DOHH2 (cell line): ENCODE data around the gene INPP4A.

ENCODE experiments used
- H3F3A ChIP-seq: fragments of 200-600 bp; sonication (generic), shearing (Covaris generic); 2 replicates; pipeline ENCODE4 v1.6.0; 2016; ENCODE audit warnings: antibody characterized with exemption, mild to moderate bottlenecking; ENCODE audit not compliant: control insufficient read depth, insufficient read depth
- H3K27ac ChIP-seq: fragments of 200-600 bp; sonication (generic); 2 replicates; pipeline ENCODE4 v1.5.1; 2014; ENCODE audit warnings: low read depth, mild to moderate bottlenecking, low read length, moderate library complexity
- H3K27me3 ChIP-seq: fragments of 200-600 bp; sonication (generic); 2 replicates; pipeline ENCODE4 v1.6.1; 2014; ENCODE audit warnings: mild to moderate bottlenecking, low read length, mixed read lengths; ENCODE audit not compliant: control insufficient read depth
- H3K36me3 ChIP-seq: fragments of 200-600 bp; sonication (generic); 2 replicates; pipeline ENCODE4 v1.6.1; 2014; ENCODE audit warnings: mild to moderate bottlenecking, low read length, moderate library complexity, mixed read lengths; ENCODE audit not compliant: control insufficient read depth
- H3K4me1 ChIP-seq: fragments of 200-600 bp; sonication (generic); 2 replicates; pipeline ENCODE4 v1.6.1; 2014; ENCODE audit warnings: mild to moderate bottlenecking, low read length, mixed read lengths; ENCODE audit not compliant: control insufficient read depth
- H3K4me2 ChIP-seq: fragments of 200-600 bp; sonication (generic); 2 replicates; pipeline ENCODE4 v1.6.0; 2014; ENCODE audit warnings: mild to moderate bottlenecking, low read length, moderate library complexity
- H3K4me3 ChIP-seq: fragments of 200-600 bp; sonication (generic); 2 replicates; pipeline ENCODE4 v1.5.1; 2014; ENCODE audit warnings: mild to moderate bottlenecking, low read length, mixed read lengths
- H3K79me2 ChIP-seq: fragments of 200-600 bp; sonication (generic); 2 replicates; pipeline ENCODE4 v1.6.1; 2014; ENCODE audit warnings: mild to moderate bottlenecking, low read length, mixed read lengths; ENCODE audit not compliant: control insufficient read depth
- H3K9me2 ChIP-seq: fragments of 200-600 bp; sonication (generic); replicated peaks from 2 replicates; pipeline ENCODE4 v1.6.1; 2014; ENCODE audit warnings: mild to moderate bottlenecking, low read length, mixed read lengths; ENCODE audit not compliant: control insufficient read depth
- H3K9me3 ChIP-seq: fragments of 200-600 bp; sonication (generic); 2 replicates; pipeline ENCODE4 v1.6.1; 2014; ENCODE audit warnings: antibody characterized with exemption, low read length, mixed read lengths; ENCODE audit not compliant: control insufficient read depth, insufficient read depth
- H4K20me1 ChIP-seq: fragments of 200-600 bp; sonication (generic); 2 replicates; pipeline ENCODE4 v1.6.0; 2014; ENCODE audit warnings: low read depth, mild to moderate bottlenecking, antibody characterized with exemption, low read length, moderate library complexity; ENCODE audit not compliant: control insufficient read depth, insufficient read depth
- CTCF ChIP-seq: fragments of 200-600 bp; sonication (generic); IDR thresholded peaks from one replicate; pipeline ENCODE4 v1.5.1; 2014; ENCODE audit warnings: antibody characterized with exemption, mild to moderate bottlenecking, low read depth, low read length; ENCODE audit not compliant: poor library complexity, severe bottlenecking
- EZH2phosphoT487 ChIP-seq: fragments of 200-600 bp; sonication (generic); IDR thresholded peaks from 2 replicates; pipeline ENCODE4 v1.6.1; 2017; ENCODE audit warnings: borderline replicate concordance, mild to moderate bottlenecking, antibody characterized with exemption, low read length, moderate library complexity, mixed read lengths

Gene INPP4A

GRCh38 chr2:98457045-98457696, 12.5 kb downstream of the INPP4A start:
- H3F3A ChIP-seq, result no peaks in the 10 kb centered on the region
- no peaks in the 10 kb centered on the region for H3K9me2 ChIP-seq
- H3K4me1 ChIP-seq, result peaks cover 52% of the 10 kb centered on the region
- H3K79me2 ChIP-seq, result peaks cover 26% of the 10 kb centered on the region
- H4K20me1 ChIP-seq, result no peaks in the 10 kb centered on the region
- no peaks in the 10 kb centered on the region for H3K36me3 ChIP-seq
- no peak for TF ChIP-seq CTCF
- TF ChIP-seq EZH2phosphoT487, result no peak
- H3K27ac ChIP-seq, result no peak overlapping the region
- H3K27me3 ChIP-seq, result no peaks in the 10 kb centered on the region
- no peaks in the 10 kb centered on the region for H3K9me3 ChIP-seq
- H3K4me2 ChIP-seq, result no peak overlapping the region
- H3K4me3 ChIP-seq, result no peak overlapping the region

GRCh38 chr2:98458207-98458606, 13.5 kb downstream of the INPP4A start:
- H3K4me1 ChIP-seq, result peaks cover 43% of the 10 kb centered on the region
- no peak overlapping the region for H3K27ac ChIP-seq
- no peaks in the 10 kb centered on the region for H3K36me3 ChIP-seq
- no peaks in the 10 kb centered on the region for H4K20me1 ChIP-seq
- H3K27me3 ChIP-seq, result no peaks in the 10 kb centered on the region
- H3K9me3 ChIP-seq, result no peaks in the 10 kb centered on the region
- no peaks in the 10 kb centered on the region for H3K9me2 ChIP-seq
- H3K79me2 ChIP-seq, result peaks cover 19% of the 10 kb centered on the region
- no peak overlapping the region for H3K4me2 ChIP-seq
- no peaks in the 10 kb centered on the region for H3F3A ChIP-seq
- TF ChIP-seq CTCF (no peak), EZH2phosphoT487 (no peak)
- no peak overlapping the region for H3K4me3 ChIP-seq

GRCh38 chr2:98458667-98459380, 14.2 kb downstream of the INPP4A start:
- Histone ChIP-seq H3K9me3 (no peaks in the 10 kb centered on the region), H3K4me1 (peaks cover 43% of the 10 kb centered on the region), H3K9me2 (no peaks in the 10 kb centered on the region), H3F3A (no peaks in the 10 kb centered on the region), H3K79me2 (peaks cover 16% of the 10 kb centered on the region), H3K4me2 (no peak overlapping the region), H3K36me3 (no peaks in the 10 kb centered on the region), H3K27ac (no peak overlapping the region), H4K20me1 (no peaks in the 10 kb centered on the region), H3K4me3 (no peak overlapping the region), H3K27me3 (no peaks in the 10 kb centered on the region)
- TF ChIP-seq CTCF (no peak), EZH2phosphoT487 (no peak)
